SU-DHL-6 (cell line): ENCODE results near the gene ARL8B.

Experiments
- EZH2phosphoT487 ChIP-seq: fragments of 200-600 bp; sonication (generic), shearing (Covaris generic); conservative IDR thresholded peaks from 2 replicates; pipeline ENCODE4 v1.6.1; 2018; ENCODE audit warnings: mild to moderate bottlenecking, antibody characterized with exemption, low read length, moderate library complexity, mixed read lengths
- TF ChIP-seq, protein P1 (sequence below): fragments of 200-600 bp; sonication (generic); IDR thresholded peaks from one replicate; pipeline ENCODE4 v1.5.1; 2017; ENCODE audit warnings: antibody characterized with exemption, mild to moderate bottlenecking, low read length, moderate library complexity; ENCODE audit not compliant: insufficient read depth, poor library complexity, severe bottlenecking

- TF ChIP-seq, protein P1, sequence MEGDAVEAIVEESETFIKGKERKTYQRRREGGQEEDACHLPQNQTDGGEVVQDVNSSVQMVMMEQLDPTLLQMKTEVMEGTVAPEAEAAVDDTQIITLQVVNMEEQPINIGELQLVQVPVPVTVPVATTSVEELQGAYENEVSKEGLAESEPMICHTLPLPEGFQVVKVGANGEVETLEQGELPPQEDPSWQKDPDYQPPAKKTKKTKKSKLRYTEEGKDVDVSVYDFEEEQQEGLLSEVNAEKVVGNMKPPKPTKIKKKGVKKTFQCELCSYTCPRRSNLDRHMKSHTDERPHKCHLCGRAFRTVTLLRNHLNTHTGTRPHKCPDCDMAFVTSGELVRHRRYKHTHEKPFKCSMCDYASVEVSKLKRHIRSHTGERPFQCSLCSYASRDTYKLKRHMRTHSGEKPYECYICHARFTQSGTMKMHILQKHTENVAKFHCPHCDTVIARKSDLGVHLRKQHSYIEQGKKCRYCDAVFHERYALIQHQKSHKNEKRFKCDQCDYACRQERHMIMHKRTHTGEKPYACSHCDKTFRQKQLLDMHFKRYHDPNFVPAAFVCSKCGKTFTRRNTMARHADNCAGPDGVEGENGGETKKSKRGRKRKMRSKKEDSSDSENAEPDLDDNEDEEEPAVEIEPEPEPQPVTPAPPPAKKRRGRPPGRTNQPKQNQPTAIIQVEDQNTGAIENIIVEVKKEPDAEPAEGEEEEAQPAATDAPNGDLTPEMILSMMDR, result no peak
- no peak for TF ChIP-seq EZH2phosphoT487
Measured at GRCh38 chr3:5170975-5171374, 48.9 kb downstream of the ARL8B start.
